ENCODE data around the gene PEDS1.
A peak's percentile ranks its signal among the peaks of the same experiment; 100 is the strongest.

- no peak for TF ChIP-seq HDAC2 (IDR thresholded peaks at IDR 0.05)
- no peak for TF ChIP-seq CTCF (IDR thresholded peaks at IDR 0.05 in 2 of 3, conservative IDR thresholded peaks at IDR 0.05 in 1 of 3; ENCODE audit: control insufficient read depth in 2 of 3, extremely low read depth in 1 of 3, insufficient read depth in 1 of 3, low read depth in 3 of 3, low read length in 3 of 3)
- TF ChIP-seq EP300 (IDR thresholded peaks at IDR 0.05; ENCODE audit: borderline replicate concordance in 1 of 2, control insufficient read depth in 1 of 2, low read depth in 2 of 2, low read length in 2 of 2), result no peak
- no peak for TF ChIP-seq FOS (IDR thresholded peaks at IDR 0.05; ENCODE audit: borderline replicate concordance, extremely low read depth, insufficient read length)
- no peak for TF ChIP-seq ZNF274 (IDR thresholded peaks at IDR 0.05; ENCODE audit: insufficient read depth, insufficient read length)
- no peak for TF ChIP-seq RCOR1 (conservative IDR thresholded peaks at IDR 0.05; ENCODE audit: low read depth, low read length)
- TF ChIP-seq POLR2AphosphoS5 (IDR thresholded peaks at IDR 0.05; ENCODE audit: low read length), result no peak
- TF ChIP-seq USF1 (IDR thresholded peaks at IDR 0.05; ENCODE audit: borderline replicate concordance, extremely low read length, insufficient read depth, low read depth, low read length), result peak; percentile 71
- TF ChIP-seq SMC3 (IDR thresholded peaks at IDR 0.05; ENCODE audit: borderline replicate concordance, low read length), result no peak
- no peak for TF ChIP-seq E2F4 (IDR thresholded peaks at IDR 0.05; ENCODE audit: low read depth, low read length)
Measured at GRCh38 chr20:50129662-50130355, 23.7 kb downstream of the PEDS1 start.

All from GM12878 (cell line).